HepG2 (cell line): ENCODE data around the gene PATE4.

Experiments
- ADNP ChIP-seq: sonication (generic); formaldehyde crosslinking; IDR thresholded peaks from 2 replicates; pipeline ENCODE4 v1.4.0; 2020; ENCODE audit warnings: missing genetic modification reagents
- POLR2AphosphoS5 ChIP-seq: IDR thresholded peaks from 2 replicates; pipeline ENCODE4 v1.6.1; 2012; ENCODE audit warnings: low read depth, low read length
- ZNF776 ChIP-seq: sonication (generic); formaldehyde crosslinking; IDR thresholded peaks from 2 replicates; pipeline ENCODE4 v1.4.0; 2020; ENCODE audit warnings: mild to moderate bottlenecking, missing genetic modification reagents
- TF ChIP-seq, protein P1 (sequence below), 2 experiments: sonication (generic) in 1 of 2; formaldehyde crosslinking in 1 of 2; IDR thresholded peaks; 2 replicates each; pipeline versions ENCODE4 v1.5.1 to v1.6.1; 2011 to 2020; ENCODE audit warnings: borderline replicate concordance in 1 of 2, low read depth in 1 of 2, low read length in 1 of 2, mild to moderate bottlenecking in 1 of 2, missing genetic modification reagents in 1 of 2, moderate library complexity in 1 of 2

DNA sequence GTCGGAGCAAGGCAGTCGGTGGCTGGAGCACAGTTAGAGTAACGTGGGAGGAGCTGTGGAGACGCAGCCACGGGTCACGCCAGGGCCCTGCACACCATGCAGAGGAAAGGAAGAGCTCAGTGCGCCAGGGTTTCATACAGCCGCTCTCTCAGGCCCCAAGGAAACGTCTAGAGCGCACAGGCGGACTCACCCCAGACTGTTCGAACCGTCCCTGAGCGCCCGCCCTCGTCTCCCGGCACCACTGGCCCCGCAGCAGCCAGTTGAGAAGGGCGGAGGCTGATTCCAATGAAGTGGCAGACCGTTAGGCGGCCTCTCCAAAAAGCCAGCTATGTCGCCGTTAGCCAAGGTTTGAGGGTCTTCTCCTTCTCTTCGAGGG lies 53.9 kb downstream of the PATE4 start:
- TF ChIP-seq POLR2AphosphoS5 (no peak), ADNP (CRISPR knock-in tag) (no peak), ZNF776 (CRISPR knock-in tag) (no peak)
- TF ChIP-seq, protein P1, sequence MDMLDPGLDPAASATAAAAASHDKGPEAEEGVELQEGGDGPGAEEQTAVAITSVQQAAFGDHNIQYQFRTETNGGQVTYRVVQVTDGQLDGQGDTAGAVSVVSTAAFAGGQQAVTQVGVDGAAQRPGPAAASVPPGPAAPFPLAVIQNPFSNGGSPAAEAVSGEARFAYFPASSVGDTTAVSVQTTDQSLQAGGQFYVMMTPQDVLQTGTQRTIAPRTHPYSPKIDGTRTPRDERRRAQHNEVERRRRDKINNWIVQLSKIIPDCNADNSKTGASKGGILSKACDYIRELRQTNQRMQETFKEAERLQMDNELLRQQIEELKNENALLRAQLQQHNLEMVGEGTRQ (IDR thresholded peaks at IDR 0.05; ENCODE audit: low read depth, low read length) = no peak
- TF ChIP-seq, protein P1 (CRISPR knock-in tag; IDR thresholded peaks at IDR 0.05; ENCODE audit: borderline replicate concordance) = no peak
